Esophagus muscularis mucosa (tissue), 4 donors: ENCODE data around the gene NOD1.

Experiments
- CTCF ChIP-seq, 3 experiments: fragments of 200-600 bp in 2 of 3; fragments of 450-650 bp in 1 of 3; sonication (generic) in 2 of 3; IDR thresholded peaks; one replicate each; pipeline ENCODE4 v1.5.1; 2017 to 2019; ENCODE audit warnings: antibody characterized with exemption in 3 of 3, mild to moderate bottlenecking in 2 of 3, moderate library complexity in 1 of 3
- EP300 ChIP-seq: sonication (generic); formaldehyde crosslinking; IDR thresholded peaks from one replicate; pipeline ENCODE4 v1.6.1; 2017; ENCODE audit warnings: antibody characterized with exemption
- POLR2A ChIP-seq: fragments of 450-650 bp; IDR thresholded peaks from one replicate; pipeline ENCODE4 v1.6.1; 2017; ENCODE audit warnings: antibody characterized with exemption, moderate library complexity, mild to moderate bottlenecking, low read depth

DNA sequence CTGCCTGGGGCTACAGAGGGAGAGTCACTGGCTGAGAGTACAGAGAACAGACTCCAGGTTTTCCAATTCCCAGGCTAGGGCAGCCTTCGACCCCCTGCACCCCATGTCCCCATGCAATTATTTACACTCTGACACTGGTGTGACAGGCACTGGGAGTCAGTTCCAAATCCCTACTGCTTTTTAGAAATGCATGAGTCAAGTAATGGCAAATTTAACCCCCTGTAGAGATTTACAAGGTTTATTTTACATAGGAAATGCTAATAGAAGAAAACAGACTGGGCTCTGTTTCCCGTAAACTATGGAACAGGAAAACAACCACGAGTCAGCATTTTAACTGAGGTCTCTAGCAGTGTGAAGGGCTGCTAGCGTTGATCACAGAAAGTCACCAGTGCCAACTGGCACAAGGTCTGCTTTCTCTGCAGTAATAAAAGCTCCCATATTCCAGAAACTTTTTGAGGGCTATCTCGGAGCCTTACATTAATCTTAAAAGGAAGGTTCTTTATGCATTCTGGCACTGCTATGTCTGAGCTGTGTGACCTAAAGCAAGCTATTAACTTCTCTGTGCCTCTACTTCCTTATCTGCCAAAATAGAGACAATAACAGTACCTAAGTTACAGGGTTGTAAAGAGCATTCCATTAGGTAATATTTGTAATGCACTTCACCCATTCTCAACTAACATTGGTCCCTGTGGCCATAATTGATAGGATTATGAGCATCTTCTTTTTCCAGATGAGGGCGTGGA, 28.2 kb downstream of the NOD1 start:
- TF ChIP-seq POLR2A (no peak), CTCF (IDR thresholded peaks at IDR 0.05) (no peak), EP300 (no peak)
